Osteoblast (primary cell): Measurements from ENCODE around the gene RASL11A. TPM values are rescaled to one million over a fixed set of nuclear protein-coding genes. Genes with fewer than 3 reads are reported as not detected.

Experiments used
- DNase-seq: peaks from one replicate; pipeline ENCODE4 v3.0.0; 2011; ENCODE audit warnings: low spot score, mixed read lengths; ENCODE audit not compliant: insufficient read length; ENCODE audit errors: missing footprints
- H2AFZ ChIP-seq: 2 replicates; pipeline ENCODE4 v1.6.0; 2011; ENCODE audit warnings: mild to moderate bottlenecking, low read length
- H3K27ac ChIP-seq: 2 replicates; pipeline ENCODE4 v1.5.1; 2011; ENCODE audit warnings: mild to moderate bottlenecking, low read depth, low read length, moderate library complexity
- H3K27me3 ChIP-seq: 2 replicates; pipeline ENCODE4 v1.6.0; 2012; ENCODE audit warnings: mild to moderate bottlenecking, control low read depth, inconsistent platforms, low read length, moderate library complexity; ENCODE audit not compliant: insufficient read depth
- H3K36me3 ChIP-seq: 2 replicates; pipeline ENCODE4 v1.5.1; 2011; ENCODE audit warnings: mild to moderate bottlenecking, low read length, control low read depth, moderate library complexity; ENCODE audit not compliant: insufficient read depth
- H3K4me1 ChIP-seq: 2 replicates; pipeline ENCODE4 v1.5.1; 2011; ENCODE audit warnings: mild to moderate bottlenecking, low read length, control low read depth, moderate library complexity; ENCODE audit not compliant: insufficient read depth
- H3K4me2 ChIP-seq: 2 replicates; pipeline ENCODE4 v1.6.0; 2011; ENCODE audit warnings: mild to moderate bottlenecking, low read length; ENCODE audit not compliant: insufficient read depth
- H3K4me3 ChIP-seq: fragments of 200-600 bp; sonication (generic); 3 replicates; pipeline ENCODE4 v1.5.1; 2012; ENCODE audit warnings: mild to moderate bottlenecking, low read length, inconsistent platforms; ENCODE audit not compliant: insufficient read depth
- H3K79me2 ChIP-seq: 2 replicates; pipeline ENCODE4 v1.6.0; 2012; ENCODE audit warnings: mild to moderate bottlenecking, low read length, control low read depth, inconsistent platforms; ENCODE audit not compliant: insufficient read depth
- H3K9me3 ChIP-seq: 2 replicates; pipeline ENCODE4 v1.5.1; 2011; ENCODE audit warnings: low read depth, low read length, control low read depth
- H4K20me1 ChIP-seq: 2 replicates; pipeline ENCODE4 v1.6.0; 2012; ENCODE audit warnings: mild to moderate bottlenecking, low read length, control low read depth; ENCODE audit not compliant: insufficient read depth
- CTCF ChIP-seq: IDR thresholded peaks from 2 replicates; pipeline ENCODE4 v1.5.1; 2011; ENCODE audit warnings: mild to moderate bottlenecking, low read depth, low read length, moderate library complexity; ENCODE audit errors: extremely low read depth
- total RNA-seq: library from RNA; depleted of rRNA; stranded (reverse); fragments of >200 nt; gene quantifications from 2 replicates; pipeline ENCODE4 v1.2.3, GENCODE V29; 2012

RASL11A gene
- total RNA-seq, 1 donor: 11.9 TPM

GRCh38 chr13:27266917-27267316, 3.7 kb upstream of the RASL11A start:
- DNase-seq: no peak
- Histone ChIP-seq H3K4me1 (peaks cover 20% of the 10 kb centered on the region), H3K9me3 (no peaks in the 10 kb centered on the region), H3K27ac (no peak overlapping the region), H3K36me3 (no peaks in the 10 kb centered on the region), H4K20me1 (peaks cover 3% of the 10 kb centered on the region), H2AFZ (no peak overlapping the region), H3K4me3 (no peak overlapping the region), H3K4me2 (no peak overlapping the region), H3K27me3 (no peaks in the 10 kb centered on the region), H3K79me2 (no peaks in the 10 kb centered on the region)
- TF ChIP-seq CTCF: no peak

- Histone ChIP-seq H2AFZ (no peak overlapping the region), H3K27me3 (no peaks in the 10 kb centered on the region), H3K4me2 (no peak overlapping the region), H3K79me2 (no peaks in the 10 kb centered on the region), H4K20me1 (peaks cover 3% of the 10 kb centered on the region), H3K4me1 (peaks cover 27% of the 10 kb centered on the region), H3K9me3 (no peaks in the 10 kb centered on the region), H3K4me3 (no peak overlapping the region), H3K36me3 (no peaks in the 10 kb centered on the region), H3K27ac (no peak overlapping the region)
- no peak for DNase-seq
- TF ChIP-seq CTCF: no peak
These were observed 3.0 kb upstream of the RASL11A start for GRCh38 chr13:27267596-27267995.

- no peak for TF ChIP-seq CTCF
- H3K36me3 ChIP-seq: no peaks in the 10 kb centered on the region
- no peak for DNase-seq
These were observed 1.4 kb upstream of the RASL11A start for GRCh38 chr13:27269114-27269665.

GRCh38 chr13:27271570-27272096, 1.0 kb downstream of the RASL11A start:
- no peaks in the 10 kb centered on the region for H3K79me2 ChIP-seq

More at GRCh38 chr13:27269114-27269665, 1.4 kb upstream of the RASL11A start:
- Histone ChIP-seq H3K9me3 (no peaks in the 10 kb centered on the region), H3K79me2 (no peaks in the 10 kb centered on the region), H3K4me2 (no peak overlapping the region), H3K4me1 (peaks cover 34% of the 10 kb centered on the region), H3K4me3 (no peak overlapping the region), H3K27me3 (no peaks in the 10 kb centered on the region), H2AFZ (no peak overlapping the region), H3K27ac (no peak overlapping the region), H4K20me1 (peaks cover 3% of the 10 kb centered on the region)

More at GRCh38 chr13:27271570-27272096, 1.0 kb downstream of the RASL11A start:
- peak overlapping the region; percentile 73 for H2AFZ ChIP-seq
- peak overlapping the region; percentile 91 for H3K4me2 ChIP-seq
- H3K27ac ChIP-seq: peak overlapping the region; percentile 63
- H4K20me1 ChIP-seq: peaks cover 3% of the 10 kb centered on the region
- no peaks in the 10 kb centered on the region for H3K9me3 ChIP-seq
- H3K36me3 ChIP-seq: no peaks in the 10 kb centered on the region
- TF ChIP-seq CTCF: no peak
- H3K4me3 ChIP-seq: peak overlapping the region; percentile 86
- DNase-seq: no peak
- H3K27me3 ChIP-seq: no peaks in the 10 kb centered on the region
- peaks cover 36% of the 10 kb centered on the region for H3K4me1 ChIP-seq
